NCI-H2196 (cell line): ENCODE measurements around the gene ANKRD12.

Experiments
- DNase-seq: peaks from one replicate; lab custom pipeline; 2025; ENCODE audit not compliant: unreplicated experiment; lab: John Stamatoyannopoulos, UW

The ANKRD12 gene

GRCh38 chr18:9181275-9181674, 44.7 kb downstream of the ANKRD12 start:
- no peak for DNase-seq

- no peak for DNase-seq
These were observed 46.3 kb downstream of the ANKRD12 start for GRCh38 chr18:9182852-9183399.

GRCh38 chr18:9184998-9185613, 48.5 kb downstream of the ANKRD12 start:
- DNase-seq = no peak

GRCh38 chr18:9188359-9189231, 52.0 kb downstream of the ANKRD12 start:
- DNase-seq = no peak

GRCh38 chr18:9189491-9189890, 52.9 kb downstream of the ANKRD12 start:
- DNase-seq = no peak

GRCh38 chr18:9191658-9192256, 55.2 kb downstream of the ANKRD12 start:
- no peak for DNase-seq

- DNase-seq = no peak
These were observed 56.5 kb downstream of the ANKRD12 start for GRCh38 chr18:9193031-9193430.

GRCh38 chr18:9196568-9196967, 60.0 kb downstream of the ANKRD12 start:
- no peak for DNase-seq

GRCh38 chr18:9199681-9200080, 63.1 kb downstream of the ANKRD12 start:
- DNase-seq = no peak

GRCh38 chr18:9201224-9201623, 64.6 kb downstream of the ANKRD12 start:
- no peak for DNase-seq

- DNase-seq = no peak
These were observed 68.1 kb downstream of the ANKRD12 start for GRCh38 chr18:9204659-9205058.

- DNase-seq = no peak
These were observed 69.8 kb downstream of the ANKRD12 start for GRCh38 chr18:9206421-9206820.

- no peak for DNase-seq
These were observed 72.7 kb downstream of the ANKRD12 start for GRCh38 chr18:9209279-9209678.

GRCh38 chr18:9210966-9211365, 74.4 kb downstream of the ANKRD12 start:
- DNase-seq = no peak

GRCh38 chr18:9211955-9212354, 75.4 kb downstream of the ANKRD12 start:
- no peak for DNase-seq

GRCh38 chr18:9215221-9215933, 78.8 kb downstream of the ANKRD12 start:
- DNase-seq = no peak

- DNase-seq = no peak
These were observed 79.9 kb downstream of the ANKRD12 start for GRCh38 chr18:9216459-9216858.

- DNase-seq = no peak
These were observed 81.3 kb downstream of the ANKRD12 start for GRCh38 chr18:9217743-9218451.

GRCh38 chr18:9221040-9221439, 84.5 kb downstream of the ANKRD12 start:
- no peak for DNase-seq

GRCh38 chr18:9221661-9222060, 85.1 kb downstream of the ANKRD12 start:
- DNase-seq = no peak

GRCh38 chr18:9223356-9223755, 86.8 kb downstream of the ANKRD12 start:
- DNase-seq = no peak
